Measurements from ENCODE around the gene ASB9. TPM values are rescaled to one million over a fixed set of nuclear protein-coding genes. Genes with fewer than 3 reads are reported as not detected.
"Not testable (repeated sequence)": the region's sequence is repeated elsewhere in the genome, so short reads cannot be mapped to it uniquely, and the experiment has no call there.

ASB9 gene, protein sequence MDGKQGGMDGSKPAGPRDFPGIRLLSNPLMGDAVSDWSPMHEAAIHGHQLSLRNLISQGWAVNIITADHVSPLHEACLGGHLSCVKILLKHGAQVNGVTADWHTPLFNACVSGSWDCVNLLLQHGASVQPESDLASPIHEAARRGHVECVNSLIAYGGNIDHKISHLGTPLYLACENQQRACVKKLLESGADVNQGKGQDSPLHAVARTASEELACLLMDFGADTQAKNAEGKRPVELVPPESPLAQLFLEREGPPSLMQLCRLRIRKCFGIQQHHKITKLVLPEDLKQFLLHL
- 0.55 TPM for total RNA-seq
- long read RNA-seq, partial matches to known transcripts = 0 of 1 reads
- long read RNA-seq, other reads (novel, unspliced or antisense) = 0 of 1 reads

DNA sequence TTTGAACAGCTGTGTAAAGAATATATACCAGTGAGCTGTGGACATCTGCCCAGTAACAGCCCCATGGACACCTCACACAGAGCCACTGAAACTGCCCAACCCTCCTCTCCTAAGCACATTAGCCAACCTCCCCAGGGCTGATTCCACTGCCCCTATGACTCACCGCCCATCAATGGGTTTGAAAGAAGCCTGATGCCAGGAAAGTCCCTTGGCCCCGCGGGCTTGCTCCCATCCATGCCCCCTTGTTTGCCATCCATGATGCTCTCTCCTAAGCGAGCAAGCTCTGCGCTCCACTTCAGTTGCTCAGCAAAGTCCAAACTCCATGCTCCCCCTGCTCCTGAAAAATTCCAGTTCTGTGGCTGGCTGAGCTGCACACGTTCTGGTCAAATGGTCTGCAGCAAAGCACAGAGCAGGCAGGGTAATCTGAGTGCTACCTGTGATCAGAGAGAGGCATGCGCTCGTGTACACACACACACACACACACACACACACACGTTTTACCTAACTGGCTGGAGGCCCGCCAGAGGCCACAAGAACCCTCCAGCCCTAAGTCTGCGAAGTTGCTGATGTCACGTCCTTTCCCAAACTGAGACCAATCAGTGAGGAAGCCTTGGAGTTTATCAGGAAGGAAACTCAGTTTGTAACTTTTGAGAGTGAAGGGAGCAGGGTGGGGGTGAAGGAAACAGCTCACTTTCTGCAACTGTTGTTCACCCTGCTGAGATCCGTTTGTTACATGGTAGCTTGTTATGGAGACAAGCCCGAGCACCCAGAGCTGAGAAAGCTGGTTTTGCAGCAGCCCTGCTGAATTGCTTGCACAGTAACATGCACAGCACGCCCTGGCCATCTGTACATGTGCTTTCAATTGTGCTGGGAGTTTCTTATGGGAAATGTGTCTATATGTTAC is at the start of gene ASB9:
ASB9 (minus strand) TSS at position 466 of the 904 bp plus-strand sequence; CDS start at position 257, 209 bp downstream.
- DNase-seq (peak; percentile 31), ATAC-seq (peak; percentile 59)
- intact Hi-C loops (cut with micrococcal nuclease) = no loop called here

DNA sequence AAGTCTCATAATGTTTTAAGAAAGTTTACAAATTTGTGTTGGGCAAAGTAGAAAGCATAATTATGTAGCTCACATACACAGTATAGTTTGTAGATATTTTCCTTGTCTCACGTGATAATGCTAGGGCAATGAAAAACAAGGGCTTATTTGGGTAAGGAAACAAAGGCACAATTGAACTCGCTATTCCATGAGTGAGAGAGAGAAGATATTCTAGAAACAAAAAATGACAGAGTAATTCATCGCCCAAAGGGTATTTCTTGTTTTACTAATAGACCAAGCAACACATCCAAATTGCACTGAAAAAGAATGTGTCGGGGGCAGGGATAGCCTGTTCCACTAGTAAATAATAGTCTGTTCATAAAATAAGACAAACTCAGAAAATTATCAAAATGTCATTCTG is 49.2 kb upstream of the ASB9 start:
- intact Hi-C loops (cut with micrococcal nuclease) = no loop called here
- DNase-seq = no peak
- ATAC-seq = no peak

DNA sequence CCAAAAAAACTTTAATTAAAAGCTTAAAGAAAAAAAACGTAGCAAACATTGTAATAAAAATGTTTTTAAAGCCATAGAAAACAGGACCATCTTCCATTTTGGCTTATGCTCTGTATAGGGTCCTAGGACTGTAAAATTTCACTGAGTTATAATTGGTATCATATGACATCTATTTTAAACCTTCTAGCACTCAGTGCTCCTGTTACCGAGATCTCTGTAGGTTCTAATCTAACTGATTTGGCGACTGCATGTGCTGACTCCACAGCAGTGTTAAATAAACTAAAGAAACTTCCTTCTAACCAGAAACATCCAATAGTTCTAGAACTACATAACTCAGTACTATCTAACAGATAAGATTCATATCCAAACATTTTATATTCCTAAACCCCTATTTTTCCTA is 45.6 kb upstream of the ASB9 start, which contains the start of gene ASB11:
ASB11 (minus strand) TSS at position 132 of the 400 bp plus-strand sequence; CDS start at position 97, 35 bp downstream.
- intact Hi-C loops (cut with micrococcal nuclease) = no loop called here
- DNase-seq (no peak), ATAC-seq (peak; percentile 75)

DNA sequence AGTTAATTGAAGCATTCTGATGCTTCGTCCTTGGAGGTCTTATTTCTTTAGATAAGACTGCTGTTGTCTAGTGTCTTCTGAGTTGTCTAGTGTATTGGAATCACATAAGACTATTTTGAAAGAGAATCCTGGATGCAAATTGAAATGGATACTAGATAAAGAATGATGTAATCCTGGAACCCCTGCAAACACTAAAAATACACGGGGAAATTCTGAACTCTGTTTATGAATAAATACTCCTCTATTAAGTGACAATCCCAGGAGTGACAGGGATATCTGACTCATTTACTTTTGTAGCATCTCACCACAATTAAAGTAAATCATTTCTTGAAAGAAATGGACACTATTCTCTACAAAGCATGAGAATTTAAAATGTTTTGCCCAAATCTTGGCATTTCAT is 44.6 kb upstream of the ASB9 start:
- intact Hi-C loops (cut with micrococcal nuclease) = no loop called here
- DNase-seq = no peak
- peak; percentile 32 for ATAC-seq

DNA sequence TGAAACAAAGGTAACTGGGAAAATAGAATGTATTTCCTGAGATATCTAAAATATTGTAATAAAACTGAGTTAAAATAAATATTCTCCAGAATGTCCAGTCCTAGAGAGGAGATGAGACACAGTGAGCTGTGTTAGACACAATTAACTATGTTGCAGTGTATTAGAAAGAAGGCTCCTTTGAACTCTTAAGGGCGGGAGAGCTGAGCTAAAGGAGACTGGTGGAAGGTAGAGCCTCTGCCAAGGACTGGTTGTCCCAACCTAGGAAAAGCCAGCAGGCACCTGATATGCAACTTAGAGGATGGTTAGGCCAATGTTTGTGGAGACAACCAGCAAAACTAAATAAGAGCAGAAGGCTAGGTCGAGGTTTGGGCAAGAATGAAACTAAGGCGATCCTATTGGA is 41.2 kb upstream of the ASB9 start:
- intact Hi-C loops (cut with micrococcal nuclease) = no loop called here
- ATAC-seq (peak; percentile 79), DNase-seq (no peak)

DNA sequence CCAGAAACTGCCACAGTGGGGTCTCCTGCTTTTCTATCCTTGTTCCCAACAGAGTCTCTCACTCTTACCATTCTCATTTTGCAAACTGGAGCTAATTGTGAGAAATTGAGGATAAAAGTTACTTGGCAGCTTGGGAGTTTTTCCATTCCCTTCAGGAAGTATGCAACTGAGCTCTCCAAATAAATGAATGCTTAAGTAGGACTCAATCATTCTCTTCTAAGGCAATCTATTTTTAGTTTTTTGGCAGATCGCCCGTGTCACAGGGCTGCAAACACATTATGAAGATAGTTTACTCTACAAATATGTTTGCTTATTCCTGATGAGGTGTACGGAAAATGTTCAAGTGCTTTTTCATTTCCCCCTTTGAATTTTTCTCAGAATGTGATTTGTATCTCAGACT is 40.2 kb upstream of the ASB9 start:
- peak; percentile 66 for ATAC-seq
- no peak for DNase-seq
- intact Hi-C loops (cut with micrococcal nuclease) = no loop called here

DNA sequence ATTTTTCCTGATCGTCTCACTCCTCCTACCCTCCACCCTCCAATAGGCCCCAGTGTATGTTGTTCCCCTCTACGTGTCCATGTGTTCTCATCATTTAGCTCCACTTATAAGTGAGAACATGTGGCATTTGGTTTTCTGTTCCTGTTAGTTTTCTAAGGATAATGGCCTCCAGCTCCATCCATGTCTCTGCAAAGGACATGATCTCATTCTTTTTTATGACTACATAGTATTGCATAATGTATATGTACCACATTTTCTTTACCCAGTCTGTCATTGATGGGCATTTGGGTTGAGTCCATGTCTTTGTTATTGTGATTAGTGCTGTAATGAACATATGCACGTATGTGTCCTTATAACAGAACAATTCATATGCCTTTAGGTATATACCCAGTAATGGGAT is 36.0 kb upstream of the ASB9 start:
- DNase-seq; intact Hi-C loops (cut with micrococcal nuclease); ATAC-seq: not testable (repeated sequence)

DNA sequence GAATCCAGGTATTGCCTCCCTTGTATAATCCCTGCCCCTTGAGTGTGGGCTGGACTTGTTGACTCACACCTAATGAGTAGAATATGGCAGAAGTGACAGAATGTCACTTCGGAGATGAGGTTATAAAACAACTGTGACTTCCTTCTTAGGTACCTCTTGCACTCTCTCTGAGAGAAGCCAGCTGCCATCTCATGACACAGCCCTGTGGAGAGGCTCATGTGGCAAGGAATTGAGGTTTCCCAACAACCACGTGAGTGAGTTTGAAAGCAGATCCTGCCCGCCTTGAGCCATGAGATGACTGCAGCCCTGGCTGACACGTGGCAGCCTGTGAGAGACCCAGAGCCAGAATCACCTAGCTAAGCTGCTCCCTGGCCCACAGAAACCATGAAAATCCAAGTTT is 32.0 kb upstream of the ASB9 start:
- intact Hi-C loops (cut with micrococcal nuclease) = no loop called here
- DNase-seq (peak; percentile 43), ATAC-seq (peak; percentile 70)

DNA sequence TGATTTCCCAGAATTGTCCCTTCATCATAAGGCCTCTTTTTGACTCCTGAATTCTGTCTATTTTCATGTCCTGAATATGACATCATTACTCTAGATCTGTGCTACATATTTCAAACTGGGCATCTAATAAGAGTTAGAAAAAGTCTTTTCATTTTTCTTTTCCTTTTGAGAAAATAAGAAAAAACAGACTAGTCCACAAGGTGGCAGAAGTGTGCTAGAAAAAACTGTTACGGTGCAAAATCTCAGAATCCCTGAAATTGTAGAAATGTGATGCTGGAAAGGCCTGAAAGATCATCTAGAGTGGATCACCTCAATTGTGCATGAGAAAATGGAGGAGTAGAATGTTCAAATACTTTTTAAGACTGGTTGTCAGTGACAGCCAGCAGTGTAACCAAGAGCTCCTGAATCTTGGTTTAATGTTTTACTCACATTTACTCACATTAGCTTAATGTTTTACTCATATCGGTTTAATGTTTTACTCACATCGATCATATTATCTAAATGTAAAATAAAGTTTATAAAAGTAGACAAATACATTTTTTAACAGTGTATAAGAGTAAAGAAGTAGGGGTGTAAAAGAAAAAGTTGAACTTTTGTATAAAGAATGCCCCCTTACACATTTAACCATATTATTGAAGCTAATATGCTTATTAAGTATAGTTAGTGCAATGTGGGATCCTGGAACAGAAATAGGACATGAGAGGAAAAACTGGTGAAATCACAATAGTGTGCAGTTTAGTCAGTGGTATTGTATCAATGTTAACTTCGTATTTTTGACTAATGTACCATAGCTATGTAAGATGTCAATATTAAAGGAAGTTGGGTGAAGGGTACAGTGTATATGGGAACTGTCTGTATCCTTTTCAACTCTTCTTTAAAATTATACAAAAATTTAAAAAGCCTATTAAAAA is 30.3 kb upstream of the ASB9 start:
- ATAC-seq = no peak
- DNase-seq = no peak
- intact Hi-C loops (cut with micrococcal nuclease) = no loop called here

DNA sequence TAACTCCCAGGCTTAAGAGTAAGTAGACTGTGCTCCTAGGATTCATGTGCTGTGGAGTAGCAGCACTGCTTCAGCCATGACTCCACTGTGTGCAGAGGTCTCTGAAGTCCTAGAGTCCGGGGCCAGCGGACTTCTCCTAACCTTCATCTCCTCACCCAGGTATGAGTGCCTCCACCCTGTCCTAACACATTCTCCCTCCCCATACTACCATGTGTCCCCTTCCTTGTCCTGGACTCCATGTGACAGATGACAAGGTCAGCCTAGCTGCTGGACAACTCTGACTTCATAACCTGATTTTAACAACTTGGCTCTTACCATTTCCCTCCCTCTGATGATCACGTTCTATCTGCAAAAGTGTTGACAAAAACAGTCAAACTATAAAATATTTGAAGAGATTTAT is 28.9 kb upstream of the ASB9 start:
- ATAC-seq = peak; percentile 85
- intact Hi-C loops (cut with micrococcal nuclease) = no loop called here
- DNase-seq = no peak

DNA sequence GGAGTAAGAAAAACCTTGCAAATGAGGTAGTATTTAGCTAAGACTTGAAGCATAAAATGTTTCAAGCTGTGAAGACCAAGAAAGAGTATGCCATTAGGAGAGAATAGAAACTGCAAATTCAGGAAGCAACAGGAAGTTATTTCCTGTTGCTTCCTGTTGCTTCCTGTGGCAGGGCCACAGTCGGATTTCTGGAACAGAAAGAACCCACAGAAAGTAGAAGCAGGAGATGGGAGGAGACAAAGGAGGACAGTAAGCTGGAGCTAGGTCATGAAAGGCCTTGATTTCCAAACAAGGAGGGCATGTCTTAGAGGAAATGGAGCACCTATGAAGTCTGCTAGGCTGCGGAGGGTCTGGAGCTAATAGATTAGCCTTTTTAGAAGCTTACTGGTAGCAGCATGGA is 28.3 kb upstream of the ASB9 start:
- ATAC-seq = peak; percentile 20
- intact Hi-C loops (cut with micrococcal nuclease) = no loop called here
- DNase-seq = no peak

DNA sequence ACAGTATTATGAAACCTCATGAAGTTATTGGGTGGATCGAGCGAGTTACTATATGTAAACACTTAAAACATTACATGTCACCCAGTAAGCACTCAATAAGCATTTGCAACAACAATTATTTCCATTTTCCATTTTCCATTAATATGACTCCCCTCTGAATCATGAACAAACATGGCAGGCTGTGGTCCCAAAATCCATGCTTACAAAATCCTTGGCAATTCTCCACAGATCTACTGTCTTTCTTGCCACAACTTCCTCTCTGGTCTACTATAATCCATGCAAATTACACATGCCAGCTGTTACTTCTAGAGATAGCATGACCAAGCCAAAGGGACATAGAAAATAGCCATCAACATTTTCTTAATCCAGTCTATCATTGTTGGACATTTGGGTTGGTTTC is 23.6 kb upstream of the ASB9 start:
- intact Hi-C loops (cut with micrococcal nuclease) = no loop called here
- DNase-seq (no peak), ATAC-seq (no peak)

DNA sequence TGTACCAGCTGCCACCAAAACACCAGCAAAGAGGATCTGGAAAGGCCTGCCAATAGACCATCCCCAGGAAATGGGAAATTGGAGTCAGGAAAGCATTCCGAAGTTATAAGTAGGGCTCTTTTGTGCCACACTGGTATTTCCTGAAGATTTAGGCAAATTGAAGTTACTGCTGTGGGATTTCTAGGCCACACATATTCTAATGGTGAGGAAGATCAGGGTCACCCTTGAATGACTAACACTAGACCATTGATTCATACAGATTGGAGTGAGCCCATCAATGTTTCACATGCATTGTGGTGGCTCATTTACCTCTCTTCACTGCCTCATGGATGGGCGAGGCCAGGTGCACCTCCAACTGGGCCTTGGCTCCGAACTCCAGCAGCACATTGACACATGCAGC is 23.0 kb upstream of the ASB9 start:
- ATAC-seq (no peak), DNase-seq (no peak)
- intact Hi-C loops (cut with micrococcal nuclease) = no loop called here

DNA sequence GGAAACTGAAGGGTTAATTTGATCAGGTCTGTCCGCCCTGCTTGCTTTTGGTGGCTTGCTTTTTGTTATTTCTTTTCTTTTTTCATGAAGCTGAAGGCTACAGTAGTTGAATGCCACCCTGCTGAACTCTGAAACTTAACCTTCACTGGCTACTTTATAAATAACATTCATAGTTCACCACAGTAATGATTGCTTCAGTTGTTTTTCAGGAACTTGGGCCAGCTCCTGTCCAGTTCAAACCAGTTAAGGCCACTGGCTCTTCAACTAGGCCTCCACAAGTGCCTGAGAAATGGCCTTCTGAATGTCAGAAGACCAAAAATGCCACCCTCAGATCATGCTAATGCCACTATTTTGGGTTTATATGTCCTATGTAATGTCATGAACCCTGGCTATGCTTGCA is 7.7 kb upstream of the ASB9 start:
- peak; percentile 61 for ATAC-seq
- intact Hi-C loops (cut with micrococcal nuclease) = no loop called here

DNA sequence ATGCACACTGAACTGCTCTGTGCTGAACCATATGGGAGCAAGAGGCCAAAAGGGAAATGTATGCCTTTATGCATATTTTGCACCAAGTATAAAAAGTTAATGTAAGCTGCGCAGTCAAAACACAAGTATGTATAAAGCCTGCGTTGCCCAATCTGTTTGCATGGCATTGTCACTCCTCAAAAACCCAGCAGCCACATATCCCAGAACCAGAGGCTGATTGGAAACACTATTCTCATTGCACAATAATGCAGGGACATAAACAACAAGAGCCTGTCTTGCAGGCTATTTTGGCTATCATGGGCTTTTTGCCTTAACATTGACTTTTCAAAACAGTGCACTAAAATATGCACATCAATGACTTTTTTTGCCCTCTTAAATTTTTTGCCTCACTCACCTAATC is 5.1 kb upstream of the ASB9 start:
- ATAC-seq = no peak
- no peak for DNase-seq
- intact Hi-C loops (cut with micrococcal nuclease) = no loop called here

More for the DNA sequence above, 7.7 kb upstream of the ASB9 start:
- DNase-seq = no peak

DNA sequence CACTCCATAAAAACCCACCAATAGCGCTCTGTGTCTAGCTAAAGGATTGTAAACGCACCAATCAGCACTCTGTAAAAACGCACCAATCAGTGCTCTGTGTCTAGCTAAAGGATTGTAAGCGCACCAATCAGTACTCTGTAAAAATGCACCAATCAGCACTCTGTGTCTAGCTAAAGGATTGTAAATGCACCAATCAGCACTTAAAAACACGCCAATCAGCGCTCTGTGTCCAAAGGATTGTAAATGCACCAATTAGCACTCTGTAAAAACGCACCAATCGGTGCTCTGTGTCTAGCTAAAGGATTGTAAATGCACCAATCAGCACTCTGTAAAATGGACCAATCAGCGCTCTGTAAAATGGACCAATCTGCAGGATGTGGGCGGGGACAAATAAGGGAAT is 3.4 kb upstream of the ASB9 start:
- DNase-seq; ATAC-seq; intact Hi-C loops (cut with micrococcal nuclease): not testable (repeated sequence)

DNA sequence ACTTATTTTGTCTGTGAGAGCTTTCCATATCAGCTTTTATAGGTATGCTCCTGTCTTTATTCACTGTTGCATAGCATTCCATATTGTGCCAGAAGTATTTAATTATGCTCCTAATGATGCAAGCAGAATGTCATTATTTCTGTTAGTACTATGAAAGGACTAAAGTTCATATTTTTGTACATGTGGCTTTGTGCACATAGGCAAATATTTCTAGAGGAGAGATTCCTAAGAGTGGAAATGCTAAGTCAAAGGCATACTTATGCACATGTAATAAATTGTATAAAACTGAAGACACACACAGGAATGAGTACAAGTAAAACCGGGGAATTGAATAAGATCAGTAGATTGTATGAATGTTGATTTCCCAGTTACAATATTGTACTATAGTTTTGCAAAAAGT is 1.9 kb upstream of the ASB9 start:
- intact Hi-C loops (cut with micrococcal nuclease) = no loop called here
- DNase-seq = no peak
- no peak for ATAC-seq

DNA sequence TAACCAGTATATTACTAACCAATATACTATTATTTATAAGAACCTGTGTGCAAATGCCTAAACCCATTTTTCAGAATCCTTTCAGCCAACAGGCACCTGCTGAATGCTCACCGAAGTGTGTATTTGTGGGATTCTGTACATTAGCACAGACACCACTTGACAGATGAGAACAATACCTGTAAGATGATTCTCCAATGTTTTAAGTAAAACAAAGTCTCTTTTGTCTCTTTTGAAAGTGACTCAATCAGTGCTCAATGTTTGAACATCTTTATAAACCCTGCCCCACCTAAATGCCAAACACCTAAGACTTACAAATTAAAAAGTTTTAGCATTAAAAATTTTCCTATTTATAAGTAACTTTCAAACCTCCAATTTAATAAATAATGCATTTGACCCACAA is 763 bp downstream of the ASB9 start:
- intact Hi-C loops (cut with micrococcal nuclease) = no loop called here
- no peak for DNase-seq
- no peak for ATAC-seq

DNA sequence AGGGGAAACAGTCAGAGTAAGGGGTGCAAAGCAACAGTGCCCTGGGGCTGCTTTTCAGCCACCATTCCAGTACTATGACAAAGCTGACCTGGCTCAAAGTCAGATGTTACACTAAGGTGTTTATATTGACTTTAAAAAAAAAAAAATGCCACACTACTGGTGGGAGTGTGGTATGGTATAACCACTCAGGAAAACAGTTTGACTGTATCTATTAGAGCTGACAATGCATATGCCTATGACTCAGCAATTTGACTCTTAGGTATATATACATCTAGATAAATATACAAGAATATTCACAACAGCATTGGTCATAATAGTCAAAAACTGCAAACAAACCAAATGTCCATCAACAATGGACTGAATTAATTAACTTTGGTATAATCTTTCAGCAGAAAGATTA is 15.0 kb downstream of the ASB9 start:
- no peak for DNase-seq
- intact Hi-C loops (cut with micrococcal nuclease) = no loop called here
- ATAC-seq = no peak

Data from left ventricle myocardium superior (tissue), 1 donor.